ENCODE data around the gene UAP1L1.
"Not testable (repeated sequence)": the region's sequence is repeated elsewhere in the genome, so short reads cannot be mapped to it uniquely, and the experiment has no call there.

The UAP1L1 gene

GRCh38 chr9:137056739-137057415 is 20.4 kb upstream of the UAP1L1 start:
- DNase-seq (ENCODE audit: low spot score), result no peak

GRCh38 chr9:137057545-137057944 is 19.8 kb upstream of the UAP1L1 start:
- no peak for DNase-seq (ENCODE audit: low spot score)

DNA sequence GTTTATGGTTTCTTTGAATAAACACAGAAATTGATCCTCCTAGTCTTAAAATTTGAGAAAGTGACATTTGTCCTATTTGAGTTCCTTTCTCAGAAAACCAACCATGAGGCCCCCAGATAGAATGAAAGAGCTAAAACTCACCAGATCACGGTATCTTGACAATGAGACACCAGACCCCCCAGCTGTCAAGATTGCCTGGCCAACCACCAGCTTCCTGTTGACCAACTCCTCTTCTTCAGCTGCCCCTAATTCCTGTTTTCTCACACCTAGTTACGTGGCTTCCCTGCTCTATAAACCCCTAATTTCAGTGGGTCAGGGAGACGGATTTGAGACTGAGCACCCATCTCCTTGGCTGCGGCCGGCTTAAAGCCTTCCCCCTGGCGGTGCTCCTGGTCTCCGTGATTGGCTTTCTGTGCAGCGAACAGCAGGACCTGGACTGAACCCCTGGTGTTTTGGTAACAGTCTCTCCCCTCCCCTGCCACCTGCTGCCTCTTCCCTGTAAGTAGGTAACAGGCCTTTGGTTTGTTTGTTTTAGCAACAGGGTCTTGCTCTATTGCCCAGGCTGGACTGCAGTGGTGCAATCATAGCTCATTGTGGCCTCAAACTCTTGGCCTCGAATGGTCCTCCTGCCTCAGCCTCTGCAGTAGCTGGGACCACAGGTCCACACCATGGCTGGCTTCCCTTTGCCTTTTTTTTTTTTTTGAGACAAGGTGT is 18.6 kb upstream of the UAP1L1 start:
- DNase-seq (ENCODE audit: low spot score), result no peak

DNA sequence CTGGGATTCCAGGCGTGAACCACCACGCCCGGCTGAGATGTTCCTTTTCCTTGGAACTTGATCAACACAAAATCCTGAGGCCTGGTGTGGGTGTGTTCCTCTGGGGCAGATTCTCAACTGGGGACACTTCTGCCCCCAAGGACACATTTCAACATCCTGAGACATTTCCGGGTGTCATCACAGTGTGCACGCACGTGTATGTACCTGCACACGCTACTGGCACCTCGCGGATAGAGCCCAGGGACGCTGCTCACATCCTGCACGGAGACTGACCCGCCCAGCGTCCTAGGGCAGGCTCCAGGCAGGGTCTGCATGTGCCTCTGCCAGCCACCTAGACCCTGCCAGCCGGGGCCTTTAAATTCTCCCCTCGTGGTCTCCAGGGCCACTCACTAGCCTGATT is 14.9 kb upstream of the UAP1L1 start:
- no peak for DNase-seq (ENCODE audit: low spot score)

- not testable (repeated sequence) for DNase-seq (ENCODE audit: low spot score)
These were observed 14.5 kb upstream of the UAP1L1 start for GRCh38 chr9:137062798-137063197.

GRCh38 chr9:137063311-137064026 is 13.8 kb upstream of the UAP1L1 start:
- DNase-seq (ENCODE audit: low spot score), result no peak

- DNase-seq (ENCODE audit: low spot score), result no peak
These were observed 13.1 kb upstream of the UAP1L1 start for GRCh38 chr9:137064027-137064879.

- no peak for DNase-seq (ENCODE audit: low spot score)
These were observed 12.5 kb upstream of the UAP1L1 start for GRCh38 chr9:137064880-137065164.

DNA sequence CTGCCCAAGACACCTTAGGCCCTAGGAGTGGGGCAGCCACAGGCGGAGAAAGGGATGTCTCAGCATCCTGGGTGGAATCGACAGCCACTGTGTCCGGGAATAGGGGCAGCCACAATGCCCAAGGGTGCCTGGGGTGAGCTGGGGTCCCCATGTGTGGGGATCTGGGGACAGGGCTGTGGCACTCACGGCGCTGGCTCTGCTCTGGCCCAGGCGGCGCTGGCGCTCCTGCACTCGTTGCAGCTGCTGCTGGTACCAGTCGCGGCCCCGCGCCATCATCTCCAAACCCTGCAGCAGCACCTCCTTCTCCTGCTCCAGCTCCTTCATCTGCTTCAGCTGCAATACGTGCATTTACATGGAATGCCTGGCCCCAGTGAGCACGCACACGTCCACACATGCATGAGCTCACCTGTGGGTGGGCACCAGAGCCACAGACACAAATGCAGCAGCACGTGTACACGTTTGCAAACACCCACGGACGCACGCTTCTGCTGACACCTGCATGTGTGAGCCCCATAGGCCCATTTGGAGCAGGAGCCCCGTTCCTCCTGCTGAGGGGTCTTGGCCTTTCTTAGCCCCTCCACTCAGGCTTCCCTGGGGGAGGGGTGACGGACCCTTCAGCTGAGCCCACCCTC is 11.9 kb upstream of the UAP1L1 start:
- DNase-seq (ENCODE audit: low spot score), result no peak

- DNase-seq (ENCODE audit: low spot score), result no peak
These were observed 11.0 kb upstream of the UAP1L1 start for GRCh38 chr9:137066096-137066861.

GRCh38 chr9:137067860-137068538 is 9.3 kb upstream of the UAP1L1 start:
- DNase-seq (ENCODE audit: low spot score), result peak; percentile 77

DNA sequence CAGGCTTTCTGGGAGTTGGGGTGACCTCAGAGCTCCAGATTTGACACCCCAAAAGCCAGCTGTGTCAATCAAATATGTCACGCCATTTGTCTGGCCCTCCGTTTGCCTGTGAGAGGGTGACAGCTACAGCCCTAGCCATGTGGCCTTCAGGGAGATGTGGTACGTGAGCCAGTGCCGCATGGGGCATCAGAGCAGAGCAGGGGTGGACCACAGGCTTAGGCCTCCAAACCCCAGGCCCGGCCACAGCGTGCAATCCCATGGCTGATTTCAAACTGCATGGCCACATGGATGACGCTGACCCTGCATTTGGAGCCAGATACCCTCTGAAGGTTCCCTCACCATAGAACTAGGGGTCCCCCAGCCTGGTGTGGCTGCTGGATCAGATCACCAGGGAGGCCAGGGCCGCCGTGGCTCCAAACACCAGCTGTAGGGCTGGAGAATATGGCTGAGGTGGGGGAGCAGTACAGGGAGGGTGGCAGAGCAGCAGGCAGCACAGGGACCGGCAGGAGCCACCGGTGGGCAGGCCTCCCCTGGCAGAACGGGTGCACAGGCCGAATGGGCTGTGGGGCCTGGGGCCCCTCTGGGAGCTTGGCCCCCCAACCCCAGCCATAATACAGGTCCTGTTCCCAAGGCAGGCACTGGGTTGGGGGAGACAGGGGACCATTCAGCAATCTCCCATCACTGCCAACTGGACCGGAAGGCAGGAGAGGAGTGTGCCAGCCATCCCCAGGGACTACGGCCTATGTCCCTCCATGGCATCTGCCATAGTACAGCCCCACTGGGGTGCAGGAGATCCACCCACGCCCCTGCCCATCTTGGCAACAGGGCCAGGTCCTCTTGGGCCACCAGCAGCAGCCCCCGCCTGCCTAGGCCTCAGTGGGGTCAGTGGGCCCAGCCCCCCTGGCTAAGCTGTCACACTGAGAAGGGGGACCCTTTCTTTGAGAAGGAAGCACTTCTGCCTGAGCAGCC is 8.5 kb upstream of the UAP1L1 start:
- DNase-seq (ENCODE audit: low spot score), result no peak

- no peak for DNase-seq (ENCODE audit: low spot score)
These were observed 7.7 kb upstream of the UAP1L1 start for GRCh38 chr9:137069508-137070091.

- DNase-seq (ENCODE audit: low spot score), result peak; percentile 87
These were observed 7.0 kb upstream of the UAP1L1 start, which contains the start of gene SAPCD2 for GRCh38 chr9:137070201-137070905. TSS of gene SAPCD2 (minus strand) at chr9:137070557. CDS start at chr9:137070460, 97 bp downstream.

GRCh38 chr9:137070906-137071275 is 6.4 kb upstream of the UAP1L1 start:
- peak; percentile 93 for DNase-seq (ENCODE audit: low spot score)

- no peak for DNase-seq (ENCODE audit: low spot score)
These were observed 6.0 kb upstream of the UAP1L1 start for GRCh38 chr9:137071282-137071681.

DNA sequence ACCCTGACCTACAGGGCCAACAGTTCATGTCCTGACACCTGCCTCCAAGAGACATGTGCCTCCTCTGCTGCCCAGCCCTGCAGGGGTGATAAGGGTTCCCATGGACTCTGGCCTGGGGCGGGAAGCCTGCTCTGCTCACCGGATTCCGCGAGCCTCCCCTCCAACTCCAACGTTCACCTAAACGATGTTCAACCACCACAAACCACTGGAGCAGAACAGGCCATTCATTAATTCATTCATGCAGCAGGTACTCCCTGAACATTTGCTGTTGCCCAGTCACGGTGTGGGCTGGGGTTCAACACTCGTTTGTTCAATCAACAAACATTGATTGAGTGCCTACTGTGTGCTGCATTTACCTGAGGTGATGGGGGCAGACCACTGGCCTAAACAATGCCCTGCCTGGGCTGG is 3.3 kb upstream of the UAP1L1 start:
- DNase-seq (ENCODE audit: low spot score), result no peak

- no peak for DNase-seq (ENCODE audit: low spot score)
These were observed 2.6 kb upstream of the UAP1L1 start for GRCh38 chr9:137074657-137075274.
